NB4 (cell line): Measurements from ENCODE around the gene CIDEA.

ENCODE experiments used
- POLR2A ChIP-seq: IDR thresholded peaks from 2 replicates; pipeline ENCODE4 v1.6.1; 2011; ENCODE audit warnings: mild to moderate bottlenecking; ENCODE audit not compliant: insufficient read length; ENCODE audit errors: extremely low read depth
- TF ChIP-seq, protein P1 (sequence below): IDR thresholded peaks from one replicate; pipeline ENCODE4 v1.5.1; 2012; ENCODE audit warnings: low read depth, low read length

DNA sequence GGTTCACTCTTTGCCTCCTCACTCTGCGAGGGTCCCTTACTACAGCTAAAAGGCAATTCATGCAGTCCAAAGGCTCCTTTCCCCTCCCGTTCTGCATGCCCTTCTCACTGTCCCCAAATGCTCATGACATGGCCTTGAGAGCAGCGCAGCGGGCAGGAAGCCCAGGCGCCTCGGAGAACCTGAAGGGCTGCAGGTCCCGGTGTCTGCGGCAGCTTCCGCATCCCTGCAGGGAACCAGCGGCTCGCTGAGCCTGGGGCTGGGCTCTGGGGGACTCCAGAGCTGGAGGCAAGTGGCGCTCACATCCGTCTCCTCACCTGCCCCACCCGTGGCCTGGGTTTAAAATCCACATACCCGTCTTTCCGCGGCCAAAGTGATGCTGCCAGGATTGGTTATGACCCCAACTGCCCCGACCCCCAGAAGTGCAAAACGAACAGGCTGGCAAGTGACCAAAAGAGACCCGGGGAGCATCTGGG, 462 bp upstream of the CIDEA start:
- TF ChIP-seq, protein P1, sequence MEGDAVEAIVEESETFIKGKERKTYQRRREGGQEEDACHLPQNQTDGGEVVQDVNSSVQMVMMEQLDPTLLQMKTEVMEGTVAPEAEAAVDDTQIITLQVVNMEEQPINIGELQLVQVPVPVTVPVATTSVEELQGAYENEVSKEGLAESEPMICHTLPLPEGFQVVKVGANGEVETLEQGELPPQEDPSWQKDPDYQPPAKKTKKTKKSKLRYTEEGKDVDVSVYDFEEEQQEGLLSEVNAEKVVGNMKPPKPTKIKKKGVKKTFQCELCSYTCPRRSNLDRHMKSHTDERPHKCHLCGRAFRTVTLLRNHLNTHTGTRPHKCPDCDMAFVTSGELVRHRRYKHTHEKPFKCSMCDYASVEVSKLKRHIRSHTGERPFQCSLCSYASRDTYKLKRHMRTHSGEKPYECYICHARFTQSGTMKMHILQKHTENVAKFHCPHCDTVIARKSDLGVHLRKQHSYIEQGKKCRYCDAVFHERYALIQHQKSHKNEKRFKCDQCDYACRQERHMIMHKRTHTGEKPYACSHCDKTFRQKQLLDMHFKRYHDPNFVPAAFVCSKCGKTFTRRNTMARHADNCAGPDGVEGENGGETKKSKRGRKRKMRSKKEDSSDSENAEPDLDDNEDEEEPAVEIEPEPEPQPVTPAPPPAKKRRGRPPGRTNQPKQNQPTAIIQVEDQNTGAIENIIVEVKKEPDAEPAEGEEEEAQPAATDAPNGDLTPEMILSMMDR: no peak
- TF ChIP-seq POLR2A: no peak
